H1 (cell line): Measurements from ENCODE around the gene ADPGK. TPM values are rescaled to one million over a fixed set of nuclear protein-coding genes. Genes with fewer than 3 reads are reported as not detected.

Experiments used
- CTCF ChIA-PET: fragments of 300-600 bp; sonication (Branson Sonifier 250); formaldehyde crosslinking; loops from one replicate; lab custom pipeline; 2021; ENCODE audit not compliant: partially characterized antibody; lab: Charles Lee
- POLR2A ChIA-PET: fragments of 300-600 bp; sonication (Branson Sonifier 250); formaldehyde crosslinking; loops from one replicate; lab custom pipeline; 2021; ENCODE audit warnings: inconsistent platforms; ENCODE audit not compliant: partially characterized antibody; lab: Charles Lee
- DNase-seq, 2 experiments: peaks; one replicate each; pipeline versions ENCODE4 v3.0.0 to v3.0.0-alpha.2; 2010 to 2022; ENCODE audit warnings: low spot score in 2 of 2, low read depth in 1 of 2, mixed read lengths in 1 of 2
- FAIRE-seq: peaks from 2 replicates; lab custom pipeline; 2011; peaks lifted over from hg19 to GRCh38; lab: Jason Lieb, UNC
- H2AFZ ChIP-seq: 2 replicates; pipeline ENCODE4 v1.8.1; 2012; ENCODE audit warnings: low read length, inconsistent platforms
- H2AK5ac ChIP-seq: 2 replicates; pipeline ENCODE4 v1.6.1; 2013; ENCODE audit warnings: low read depth, low read length
- H2BK120ac ChIP-seq: replicated peaks from 2 replicates; pipeline ENCODE3; 2013; ENCODE audit warnings: low read depth, low read length, inconsistent platforms
- H2BK12ac ChIP-seq: 2 replicates; pipeline ENCODE4 v1.6.1; 2013; ENCODE audit warnings: low read depth, low read length
- H2BK15ac ChIP-seq: 2 replicates; pipeline ENCODE4 v1.6.1; 2013; ENCODE audit warnings: low read length
- H2BK20ac ChIP-seq: 2 replicates; pipeline ENCODE4 v1.6.1; 2013; ENCODE audit warnings: low read length
- H2BK5ac ChIP-seq: 2 replicates; pipeline ENCODE4 v1.6.1; 2013; ENCODE audit warnings: low read depth, low read length
- H3K14ac ChIP-seq: 2 replicates; pipeline ENCODE4 v1.6.1; 2013; ENCODE audit warnings: inconsistent platforms; ENCODE audit not compliant: insufficient read length
- H3K18ac ChIP-seq: 2 replicates; pipeline ENCODE4 v1.6.1; 2013; ENCODE audit warnings: low read length; ENCODE audit errors: extremely low read depth
- H3K23ac ChIP-seq: 2 replicates; pipeline ENCODE4 v1.6.1; 2013; ENCODE audit warnings: inconsistent platforms; ENCODE audit not compliant: insufficient read length
- H3K23me2 ChIP-seq: 2 replicates; pipeline ENCODE4 v1.6.1; 2013; ENCODE audit warnings: low read depth, low read length
- H3K27ac ChIP-seq: 2 replicates; pipeline ENCODE4 v1.6.1; 2011; ENCODE audit warnings: low read depth, low read length, inconsistent platforms
- H3K27me3 ChIP-seq, 4 experiments: replicated peaks in 1 of 4; 1 replicate in 1 of 4; 2 replicates in 3 of 4; pipeline versions ENCODE4 v1.6.1 to v1.8.1; 2011 to 2013; ENCODE audit warnings: low read length in 3 of 4, mild to moderate bottlenecking in 3 of 4, inconsistent platforms in 2 of 4, mixed read lengths in 2 of 4, moderate library complexity in 1 of 4; ENCODE audit not compliant: control insufficient read depth in 3 of 4, insufficient read depth in 3 of 4; ENCODE audit errors: extremely low read depth in 1 of 4
- H3K36me3 ChIP-seq, 4 experiments: 2 replicates each; pipeline versions ENCODE4 v1.6.1 to v1.8.1; 2011 to 2013; ENCODE audit warnings: mild to moderate bottlenecking in 4 of 4, low read length in 3 of 4, moderate library complexity in 2 of 4, control low read depth in 1 of 4, inconsistent platforms in 1 of 4; ENCODE audit not compliant: insufficient read depth in 4 of 4, control insufficient read depth in 2 of 4
- H3K4ac ChIP-seq: replicated peaks from 2 replicates; pipeline ENCODE3; 2013; ENCODE audit warnings: low read length, low read depth, mixed read lengths, inconsistent platforms; ENCODE audit not compliant: insufficient read length
- H3K4me1 ChIP-seq, 4 experiments: replicated peaks in 1 of 4; 1 replicate in 1 of 4; 2 replicates in 3 of 4; pipeline versions ENCODE4 v1.6.1 to v1.8.1; 2011 to 2013; ENCODE audit warnings: low read length in 3 of 4, inconsistent platforms in 2 of 4, mixed read lengths in 1 of 4; ENCODE audit not compliant: insufficient read depth in 4 of 4, control insufficient read depth in 3 of 4
- H3K4me2 ChIP-seq, 2 experiments: 2 replicates each; pipeline versions ENCODE4 v1.6.1 to v1.8.1; 2011 to 2013; ENCODE audit warnings: low read depth in 2 of 2, low read length in 2 of 2, control low read depth in 1 of 2, inconsistent platforms in 1 of 2, mild to moderate bottlenecking in 1 of 2; ENCODE audit not compliant: insufficient read depth in 1 of 2
- H3K4me3 ChIP-seq, 4 experiments: fragments of 200-600, 300-600 bp in 1 of 4; sonication (generic), shearing (Covaris generic), sonication (Bioruptor Twin) in 1 of 4; 2 replicates each; pipeline versions ENCODE4 v1.5.1 to v1.8.1; 2011 to 2016; ENCODE audit warnings: low read length in 4 of 4, low read depth in 3 of 4, control low read depth in 2 of 4, inconsistent platforms in 2 of 4, mild to moderate bottlenecking in 2 of 4, mixed read lengths in 1 of 4, moderate library complexity in 1 of 4; ENCODE audit not compliant: insufficient read depth in 2 of 4; ENCODE audit errors: extremely low read depth in 1 of 4
- H3K56ac ChIP-seq: replicated peaks from 2 replicates; pipeline ENCODE3; 2013; ENCODE audit warnings: low read depth, mild to moderate bottlenecking, mixed read lengths, low read length, inconsistent platforms; ENCODE audit not compliant: insufficient read length
- H3K79me1 ChIP-seq: 2 replicates; pipeline ENCODE4 v1.6.1; 2013; ENCODE audit warnings: low read depth, low read length, control low read depth
- H3K79me2 ChIP-seq, 2 experiments: 2 replicates each; pipeline versions ENCODE4 v1.6.1 to v1.8.1; 2012 to 2013; ENCODE audit warnings: low read length in 2 of 2, mild to moderate bottlenecking in 2 of 2, inconsistent platforms in 1 of 2; ENCODE audit not compliant: insufficient read depth in 2 of 2, control insufficient read depth in 1 of 2
- H3K9ac ChIP-seq, 4 experiments: replicated peaks in 1 of 4; 1 replicate in 1 of 4; 2 replicates in 3 of 4; pipeline versions ENCODE4 v1.6.1 to v1.8.1; 2011 to 2013; ENCODE audit warnings: low read depth in 3 of 4, low read length in 3 of 4, control low read depth in 2 of 4, mild to moderate bottlenecking in 2 of 4, moderate library complexity in 2 of 4, inconsistent platforms in 1 of 4; ENCODE audit errors: extremely low read depth in 1 of 4
- H3K9me3 ChIP-seq, 2 experiments: 2 replicates each; pipeline versions ENCODE4 v1.6.1 to v1.8.1; 2012 to 2013; ENCODE audit warnings: mild to moderate bottlenecking in 2 of 2, moderate library complexity in 2 of 2, control low read depth in 1 of 2, inconsistent platforms in 1 of 2, low read depth in 1 of 2, low read length in 1 of 2, mixed read lengths in 1 of 2; ENCODE audit not compliant: insufficient read depth in 2 of 2
- H4K20me1 ChIP-seq, 2 experiments: replicated peaks in 1 of 2; 2 replicates each; pipeline versions ENCODE3 to v1.8.1; 2011 to 2013; ENCODE audit warnings: inconsistent platforms in 2 of 2, low read length in 2 of 2, mild to moderate bottlenecking in 1 of 2; ENCODE audit not compliant: insufficient read depth in 2 of 2, control insufficient read depth in 1 of 2
- H4K5ac ChIP-seq: 2 replicates; pipeline ENCODE4 v1.6.1; 2013; ENCODE audit warnings: low read length, low read depth, mixed read lengths, inconsistent platforms; ENCODE audit not compliant: insufficient read length
- H4K8ac ChIP-seq: 2 replicates; pipeline ENCODE4 v1.8.0; 2013; ENCODE audit warnings: mild to moderate bottlenecking, moderate library complexity, low read length, inconsistent platforms; ENCODE audit not compliant: insufficient read depth; ENCODE audit errors: extremely low read depth
- H4K91ac ChIP-seq: replicated peaks from 2 replicates; pipeline ENCODE3; 2013; ENCODE audit warnings: low read length, mixed read lengths, inconsistent platforms; ENCODE audit not compliant: insufficient read length
- CBX5 ChIP-seq: fragments of 300-800, 300-1000 bp; sonication (generic); IDR thresholded peaks from 2 replicates; pipeline ENCODE4 v1.7.1; 2016; ENCODE audit warnings: antibody characterized with exemption, low read length, low read depth
- RAD21 ChIP-seq, 2 experiments: IDR thresholded peaks in 1 of 2; conservative IDR thresholded peaks in 1 of 2; 2 replicates each; pipeline ENCODE4 v1.6.1; 2011; ENCODE audit warnings: low read depth in 2 of 2, low read length in 2 of 2, improper control_type of control experiment in 1 of 2, inconsistent platforms in 1 of 2, mild to moderate bottlenecking in 1 of 2, moderate library complexity in 1 of 2
- WGBS, 2 experiments: shearing (Covaris generic) in 1 of 2; methylation state at CpG; one replicate each; pipeline versions ENCODE4 v1.1.6 to v1.1.7; 2013 to 2015; ENCODE audit warnings: low lambda C conversion rate in 2 of 2, mixed read lengths in 2 of 2, inconsistent platforms in 1 of 2, low coverage in 1 of 2, missing lambda C conversion rate in 1 of 2; ENCODE audit not compliant: insufficient replicate concordance in 2 of 2, insufficient coverage in 1 of 2, insufficient read length in 1 of 2; ENCODE audit errors: extremely low coverage in 1 of 2, missing lambda C conversion rate in 1 of 2; 5-methylcytosine and 5-hydroxymethylcytosine counted together
- polyA plus RNA-seq, 7 experiments: library from polyadenylated mRNA; depleted of rRNA in 3 of 7; stranded (reverse) in 5 of 7; unstranded in 2 of 7; fragments of >200 nt in 5 of 7; fragments of 200-250 nt in 2 of 7; gene quantifications; 1 replicate in 5 of 7; 2 replicates in 1 of 7; 4 replicates in 1 of 7; pipeline versions ENCODE4 v1.2.1 to v1.2.3, GENCODE V29; 2011 to 2013; ENCODE audit warnings: missing spikeins in 2 of 7, mixed read lengths in 2 of 7
- total RNA-seq: library from RNA; stranded (reverse); fragmentation: NEBNext Ultra II Directional; extraction: Animal tissue kit (Norgen Biotek cat#: 25700); gene quantifications from 2 replicates; pipeline ENCODE4 v1.2.1, GENCODE V29; 2021

The ADPGK gene
- total and polyA plus RNA-seq, 2 of the 8 experiments (the other 6 are each of a cell fraction or from before 2014, with no cell fraction given): 32.2 to 38.2 TPM

- H2AK5ac ChIP-seq: no peak overlapping the region
- WGBS, 2 experiments: 90% methylated on average over 1 of the region's 1 CpG; no CpG with 5 or more reads in 1 of the 2 experiments
- no peak overlapping the region for H2BK12ac ChIP-seq
- no peak overlapping the region for H3K4me2 ChIP-seq
- no peaks in the 10 kb centered on the region for H4K20me1 ChIP-seq
- no peak overlapping the region for H3K18ac ChIP-seq
- no peaks in the 10 kb centered on the region for H3K23me2 ChIP-seq
- TF ChIP-seq CBX5 (no peak), RAD21 (IDR thresholded peaks at IDR 0.05 in 1 of 2, conservative IDR thresholded peaks at IDR 0.05 in 1 of 2; ENCODE audit: low read depth in 2 of 2, low read length in 2 of 2) (no peak)
- H4K5ac ChIP-seq: no peak overlapping the region
- no peak overlapping the region for H3K4ac ChIP-seq
- H3K14ac ChIP-seq: no peak overlapping the region
- no peaks in the 10 kb centered on the region for H3K4me1 ChIP-seq
- no peak overlapping the region for H3K27ac ChIP-seq
- H2BK5ac ChIP-seq: no peak overlapping the region
- no peaks in the 10 kb centered on the region for H3K27me3 ChIP-seq
- H3K79me2 ChIP-seq: no peaks in the 10 kb centered on the region
- peaks cover 5 to 33% (median 22%) of the 10 kb centered on the region in 4 experiments for H3K36me3 ChIP-seq
- peaks cover 0 to 4% of the 10 kb centered on the region in 2 experiments; a peak in 1 of 4 replicates for H3K9me3 ChIP-seq
- no peak overlapping the region for H3K56ac ChIP-seq
- H2AFZ ChIP-seq: no peak overlapping the region
- no peak for DNase-seq
- ChIA-PET CTCF (interaction anchor here (1.0 to 2.2 kb wide), 3 partner anchors 10 to 138 kb away, joined by 4 to 9 read pairs (median 6); no protein-coding TSS in a partner anchor), POLR2A (no interaction called here)
- no peak overlapping the region for H4K91ac ChIP-seq
- no peak overlapping the region for H3K4me3 ChIP-seq
- H3K79me1 ChIP-seq: no peaks in the 10 kb centered on the region
- no peak overlapping the region for H3K23ac ChIP-seq
- H4K8ac ChIP-seq: no peak overlapping the region
- H2BK20ac ChIP-seq: no peak overlapping the region
- H3K9ac ChIP-seq: no peak overlapping the region
- FAIRE-seq: no peak
- no peak overlapping the region for H2BK120ac ChIP-seq
- no peak overlapping the region for H2BK15ac ChIP-seq
Measured at GRCh38 chr15:72737723-72738122, 45.8 kb downstream of the ADPGK start.
